H1 (cell line): ENCODE measurements around the gene IGFL2.

Experiments used
- BRCA1 ChIP-seq: IDR thresholded peaks from 2 replicates; pipeline ENCODE4 v1.6.1; 2012; ENCODE audit warnings: low read depth, low read length, improper control_type of control experiment
- CHD2 ChIP-seq: IDR thresholded peaks from 2 replicates; pipeline ENCODE4 v1.6.1; 2012; ENCODE audit warnings: low read length, improper control_type of control experiment
- CTCF ChIP-seq, 3 experiments: IDR thresholded peaks; 1 replicate in 2 of 3; 2 replicates in 1 of 3; pipeline versions ENCODE4 v1.5.1 to v1.6.1; 2011; ENCODE audit warnings: low read length in 3 of 3, mild to moderate bottlenecking in 3 of 3, inconsistent platforms in 2 of 3, low read depth in 1 of 3, moderate library complexity in 1 of 3; ENCODE audit not compliant: insufficient read depth in 1 of 3; ENCODE audit errors: control extremely low read depth in 1 of 3
- RAD21 ChIP-seq, 2 experiments: IDR thresholded peaks in 1 of 2; conservative IDR thresholded peaks in 1 of 2; 2 replicates each; pipeline ENCODE4 v1.6.1; 2011; ENCODE audit warnings: low read depth in 2 of 2, low read length in 2 of 2, improper control_type of control experiment in 1 of 2, inconsistent platforms in 1 of 2, mild to moderate bottlenecking in 1 of 2, moderate library complexity in 1 of 2
- RFX5 ChIP-seq: IDR thresholded peaks from 2 replicates; pipeline ENCODE4 v1.6.1; 2011; ENCODE audit warnings: low read depth, low read length, improper control_type of control experiment, borderline replicate concordance
- TF ChIP-seq, protein P1 (sequence below): IDR thresholded peaks from 2 replicates; pipeline ENCODE4 v1.6.1; 2012; ENCODE audit warnings: inconsistent platforms

DNA sequence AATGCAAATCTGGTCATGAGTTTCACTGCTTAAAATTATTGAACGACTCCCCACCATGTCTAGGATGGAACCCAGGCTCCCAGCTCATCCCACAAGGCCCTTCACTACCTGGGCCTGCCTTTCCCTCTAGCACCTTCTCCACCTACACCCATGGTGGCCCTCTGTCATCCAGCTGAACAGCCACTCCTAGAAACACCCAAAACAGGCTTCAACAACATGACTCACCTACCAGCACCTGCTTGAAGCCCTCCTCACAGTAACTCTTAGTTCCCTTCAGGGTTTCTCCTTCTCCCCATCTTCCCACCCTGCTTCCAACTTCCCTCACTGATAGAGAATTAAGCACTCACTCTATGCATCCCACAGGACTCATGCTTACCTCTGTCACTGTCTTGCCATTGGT is 6.6 kb upstream of the IGFL2 start:
- TF ChIP-seq RAD21 (IDR thresholded peaks at IDR 0.05 in 1 of 2, conservative IDR thresholded peaks at IDR 0.05 in 1 of 2; ENCODE audit: low read depth in 2 of 2, low read length in 2 of 2) (no peak), RFX5 (no peak), CTCF (IDR thresholded peaks at IDR 0.05; ENCODE audit: control extremely low read depth in 1 of 3, insufficient read depth in 1 of 3, low read depth in 1 of 3, low read length in 3 of 3) (no peak), CHD2 (no peak), BRCA1 (no peak)
- TF ChIP-seq, protein P1, sequence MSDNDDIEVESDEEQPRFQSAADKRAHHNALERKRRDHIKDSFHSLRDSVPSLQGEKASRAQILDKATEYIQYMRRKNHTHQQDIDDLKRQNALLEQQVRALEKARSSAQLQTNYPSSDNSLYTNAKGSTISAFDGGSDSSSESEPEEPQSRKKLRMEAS = no peak
